Calu3 (cell line): ENCODE results near the gene KIFAP3. TPM values are rescaled to one million over a fixed set of nuclear protein-coding genes. Genes with fewer than 3 reads are reported as not detected.

Experiments
- BruUV-seq: library from RNA; stranded (reverse); fragments of 400-500 nt; replicated peaks from 2 replicates; lab custom pipeline; 2021; lab: Mats Ljungman, UMichigan
- CTCF ChIA-PET: fragments of 300-600 bp; sonication (Branson Sonifier 250); formaldehyde crosslinking; loops from one replicate; lab custom pipeline; 2022; ENCODE audit warnings: antibody characterized with exemption; lab: Charles Lee
- DNase-seq: peaks from one replicate; pipeline ENCODE4 v3.0.0; 2022
- H3K27ac Mint-ChIP-seq: one replicate; pipeline ENCODE4 v1.8.0; 2022; ENCODE audit warnings: mixed read lengths; ENCODE audit not compliant: unreplicated experiment
- H3K27me3 Mint-ChIP-seq: one replicate; pipeline ENCODE4 v1.8.0; 2022; ENCODE audit warnings: mixed read lengths; ENCODE audit not compliant: unreplicated experiment
- H3K36me3 Mint-ChIP-seq: one replicate; pipeline ENCODE4 v1.8.0; 2022; ENCODE audit warnings: mild to moderate bottlenecking, moderate library complexity, mixed read lengths; ENCODE audit not compliant: insufficient read depth, unreplicated experiment
- H3K4me1 Mint-ChIP-seq: one replicate; pipeline ENCODE4 v1.8.0; 2022; ENCODE audit warnings: mild to moderate bottlenecking, low read depth, mixed read lengths; ENCODE audit not compliant: unreplicated experiment
- H3K4me3 Mint-ChIP-seq: one replicate; pipeline ENCODE4 v1.8.0; 2022; ENCODE audit warnings: mild to moderate bottlenecking, low read depth, moderate library complexity, mixed read lengths; ENCODE audit not compliant: unreplicated experiment
- H3K9me3 Mint-ChIP-seq: one replicate; pipeline ENCODE4 v1.8.0; 2022; ENCODE audit warnings: low read depth, mixed read lengths; ENCODE audit not compliant: unreplicated experiment
- CTCF ChIP-seq: fragments of 200-600 bp; IDR thresholded peaks from one replicate; pipeline ENCODE4 v1.8.0; 2022; ENCODE audit warnings: antibody characterized with exemption; ENCODE audit not compliant: unreplicated experiment
- intact Hi-C: fragments of 100-400 bp; cut with micrococcal nuclease; formaldehyde crosslinking; loops from one replicate; pipeline ENCODE4 v1.10.0; 2022; ENCODE audit not compliant: unreplicated experiment
- total RNA-seq: library from RNA; stranded (reverse); gene quantifications from 2 replicates; pipeline ENCODE4 v1.2.3, GENCODE V29; 2022

Gene KIFAP3
- total RNA-seq, 1 experiment from 2014 or later, result 16.2 TPM

DNA sequence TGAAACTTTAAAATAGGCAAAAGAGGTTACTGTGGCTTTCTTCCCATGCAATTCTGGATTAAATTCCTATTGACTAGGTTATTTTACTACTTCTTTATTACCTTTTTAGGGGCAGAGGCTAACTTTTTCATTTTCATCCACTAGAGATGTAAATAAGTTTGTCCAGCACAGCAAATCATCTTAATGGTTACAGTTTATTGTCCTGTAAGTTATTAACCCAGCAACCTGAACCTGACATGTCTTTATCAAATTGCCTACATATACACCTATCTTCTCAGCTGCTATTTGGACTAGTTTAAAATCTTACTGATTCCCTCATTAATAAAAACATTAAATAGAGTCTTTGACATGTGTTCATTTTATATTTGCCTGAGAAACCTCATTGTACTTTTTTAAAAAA, 173.9 kb downstream of the KIFAP3 start:
- no peaks in the 10 kb centered on the region for H3K27me3 Mint-ChIP-seq
- TF ChIP-seq CTCF, result no peak
- no peaks in the 10 kb centered on the region for H3K4me1 Mint-ChIP-seq
- H3K36me3 Mint-ChIP-seq, result no peaks in the 10 kb centered on the region
- no peak for DNase-seq
- intact Hi-C loops, result no loop called here
- H3K27ac Mint-ChIP-seq, result no peak overlapping the region
- no TSS peak for BruUV-seq
- H3K4me3 Mint-ChIP-seq, result no peak overlapping the region
- CTCF ChIA-PET, result no interaction called here
- H3K9me3 Mint-ChIP-seq, result no peaks in the 10 kb centered on the region

GRCh38 chr1:169899519-169900217, 174.8 kb downstream of the KIFAP3 start:
- DNase-seq, result no peak
- BruUV-seq, result no TSS peak
- intact Hi-C loops, result loop anchor here (10.0 kb wide), 1 partner anchor 1415 kb away; the partner anchor contains the start of gene FMO4
- no peak overlapping the region for H3K4me3 Mint-ChIP-seq
- H3K36me3 Mint-ChIP-seq, result no peaks in the 10 kb centered on the region
- TF ChIP-seq CTCF, result no peak
- H3K4me1 Mint-ChIP-seq, result peaks cover 4% of the 10 kb centered on the region
- CTCF ChIA-PET, result no interaction called here
- no peak overlapping the region for H3K27ac Mint-ChIP-seq
- no peaks in the 10 kb centered on the region for H3K9me3 Mint-ChIP-seq
- no peaks in the 10 kb centered on the region for H3K27me3 Mint-ChIP-seq

GRCh38 chr1:169896013-169896412, 178.5 kb downstream of the KIFAP3 start:
- no peaks in the 10 kb centered on the region for H3K9me3 Mint-ChIP-seq
- CTCF ChIA-PET, result no interaction called here
- DNase-seq, result no peak
- H3K4me3 Mint-ChIP-seq, result no peak overlapping the region
- TF ChIP-seq CTCF, result no peak
- intact Hi-C loops, result loop anchor here (10.0 kb wide), 1 partner anchor 1419 kb away; the partner anchor contains the start of gene FMO4
- no peak overlapping the region for H3K27ac Mint-ChIP-seq
- no TSS peak for BruUV-seq
- H3K4me1 Mint-ChIP-seq, result peaks cover 26% of the 10 kb centered on the region
- H3K27me3 Mint-ChIP-seq, result no peaks in the 10 kb centered on the region
- peaks cover 34% of the 10 kb centered on the region for H3K36me3 Mint-ChIP-seq

DNA sequence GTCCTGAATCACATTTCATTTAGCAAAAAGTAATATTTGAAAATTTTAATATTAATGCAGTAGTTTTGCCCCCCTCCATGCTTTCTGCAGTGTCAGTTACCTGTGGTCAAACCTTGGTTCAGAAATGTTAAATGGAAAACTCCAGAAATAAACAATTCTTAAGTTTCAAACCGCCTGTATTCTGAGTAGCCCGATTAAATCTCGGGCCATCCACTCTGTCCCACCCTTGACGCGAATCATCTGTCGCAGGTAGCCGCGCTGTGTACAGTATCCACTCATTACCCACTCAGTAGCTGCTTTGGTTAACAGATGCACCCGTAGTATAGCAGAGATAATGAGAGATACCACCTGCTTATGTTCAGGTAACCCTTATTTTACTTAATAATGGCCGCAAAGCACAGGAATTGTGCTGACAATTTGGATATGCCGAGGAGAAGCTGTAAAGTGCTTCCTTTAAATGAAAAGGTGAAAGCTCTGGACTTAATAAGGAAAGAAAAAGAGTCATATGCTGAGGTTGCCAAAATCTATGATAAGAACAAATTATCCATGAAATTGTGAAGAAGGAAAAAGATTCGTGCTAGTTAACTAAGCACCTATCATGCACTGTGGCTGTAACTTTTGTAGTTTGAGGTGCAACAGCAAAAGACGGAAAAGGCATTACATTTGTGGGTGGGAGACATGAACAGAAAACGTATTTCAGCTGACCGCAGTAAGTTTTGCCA, 179.9 kb downstream of the KIFAP3 start:
- Mint-ChIP-seq H3K27me3 (no peaks in the 10 kb centered on the region), H3K4me1 (peaks cover 40% of the 10 kb centered on the region), H3K9me3 (no peaks in the 10 kb centered on the region), H3K4me3 (peak overlapping the region; percentile 86), H3K27ac (peak overlapping the region; percentile 100), H3K36me3 (peaks cover 40% of the 10 kb centered on the region)
- DNase-seq, result no peak
- intact Hi-C loops, result loop anchor here (10.0 kb wide), 1 partner anchor 1420 kb away; the partner anchor contains the start of gene FMO4
- TF ChIP-seq CTCF, result no peak
- CTCF ChIA-PET, result interaction anchor here (0.7 to 1.3 kb wide), 3 partner anchors 8 to 22 kb away, joined by 4 to 5 read pairs (median 5); no protein-coding TSS in a partner anchor
- TSS peak; percentile 98 for BruUV-seq
